ENCODE results near the gene MED16. TPM values are rescaled to one million over a fixed set of nuclear protein-coding genes. Genes with fewer than 3 reads are reported as not detected.

MED16 gene
- total and polyA plus RNA-seq, 2 of the 13 experiments (the other 11 are each of a cell fraction or from before 2014, with no cell fraction given) = 13.3 to 14.8 TPM

DNA sequence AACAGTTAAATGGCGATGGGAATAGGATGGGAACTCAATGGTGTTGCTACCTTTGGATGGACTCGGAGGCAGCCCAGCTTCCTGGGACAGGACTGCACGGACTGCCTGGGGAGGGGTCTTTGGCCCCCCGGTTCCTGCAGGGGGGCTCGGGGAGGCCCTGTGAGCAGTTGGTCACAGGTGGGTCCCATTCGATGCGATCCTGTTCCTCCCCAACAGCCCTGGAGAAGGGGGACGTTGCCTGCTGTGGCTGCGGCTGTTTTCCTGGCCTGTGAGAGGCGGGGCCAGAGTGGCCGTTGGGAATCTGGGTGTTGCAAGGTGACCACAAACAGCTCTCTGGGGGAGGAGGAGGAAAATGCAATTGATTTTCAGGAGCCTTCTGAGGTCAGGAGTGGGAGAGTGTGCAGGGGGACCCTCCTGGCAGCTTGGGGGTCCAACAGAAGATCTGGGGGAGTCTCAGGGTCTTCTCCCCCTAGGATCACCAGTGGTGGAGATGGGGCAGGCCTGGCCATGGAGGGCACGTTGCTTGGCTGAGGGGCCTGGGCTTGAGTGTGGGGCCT lies 69.3 kb downstream of the MED16 start:
- in situ Hi-C loops (cut with HindIII; ENCODE audit: extremely low pct_ligation_motif_present, low pct_unique_long_range_greater_than_20kb) = no loop called here
- CTCF ChIA-PET (ENCODE audit: low intra/inter-chr PET ratio, low total read pairs) = no interaction called here
- Histone ChIP-seq H3K27me3 (ENCODE audit: control insufficient read depth in 1 of 2, insufficient read depth in 2 of 2, low read length in 2 of 2) (peaks cover 4 to 30% of the 10 kb centered on the region in 2 experiments), H3K9me3 (ENCODE audit: low read length) (no peaks in the 10 kb centered on the region), H3K36me3 (replicated peaks in 1 of 2; ENCODE audit: control insufficient read depth in 1 of 2, insufficient read depth in 2 of 2, low read length in 2 of 2) (no peaks in the 10 kb centered on the region), H3K9ac (ENCODE audit: insufficient read depth, low read depth, low read length) (no peak overlapping the region), H4K20me1 (ENCODE audit: insufficient read depth, low read length) (no peaks in the 10 kb centered on the region), H3K4me3 (replicated peaks in 1 of 3; ENCODE audit: insufficient read depth in 1 of 3, low read depth in 2 of 3, low read length in 3 of 3) (peak overlapping the region in 2 of 3 experiments; percentile 52 to 73; a peak in 4 of 6 replicates), H3K79me2 (ENCODE audit: insufficient read depth, low read length) (no peaks in the 10 kb centered on the region), H3K4me2 (ENCODE audit: low read depth, low read length) (peak overlapping the region; percentile 95), H3K27ac (ENCODE audit: extremely low read length, insufficient read depth, low read length) (no peak overlapping the region), H2AFZ (ENCODE audit: low read length) (no peak overlapping the region), H3K4me1 (ENCODE audit: insufficient read depth, low read length) (peaks cover 8% of the 10 kb centered on the region)
- ATAC-seq = peak; percentile 62
- POLR2A ChIA-PET = interaction anchor here (0.9 kb wide), 1 partner anchor 40 kb away, joined by 3 read pairs; no protein-coding TSS in a partner anchor
- no peak for DNase-seq (ENCODE audit: low spot score)
- intact Hi-C loops (cut with micrococcal nuclease; ENCODE audit: unreplicated experiment) = no loop called here
- no TSS peak for BruUV-seq (replicated peaks)
- 13% methylated on average over 4 of the region's 12 CpGs for WGBS (ENCODE audit: low lambda C conversion rate)
- no peak for FAIRE-seq
- TF ChIP-seq, protein P1, sequence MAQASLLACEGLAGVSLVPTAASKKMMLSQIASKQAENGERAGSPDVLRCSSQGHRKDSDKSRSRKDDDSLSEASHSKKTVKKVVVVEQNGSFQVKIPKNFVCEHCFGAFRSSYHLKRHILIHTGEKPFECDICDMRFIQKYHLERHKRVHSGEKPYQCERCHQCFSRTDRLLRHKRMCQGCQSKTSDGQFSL (CRISPR knock-in tag; IDR thresholded peaks at IDR 0.05) = no peak
- 0 out of 2 replicates have a peak, but pooled peaks have one; percentile 13 for TF ChIP-seq SALL1 (CRISPR knock-in tag; IDR thresholded peaks at IDR 0.05)
- TF ChIP-seq, protein P2, sequence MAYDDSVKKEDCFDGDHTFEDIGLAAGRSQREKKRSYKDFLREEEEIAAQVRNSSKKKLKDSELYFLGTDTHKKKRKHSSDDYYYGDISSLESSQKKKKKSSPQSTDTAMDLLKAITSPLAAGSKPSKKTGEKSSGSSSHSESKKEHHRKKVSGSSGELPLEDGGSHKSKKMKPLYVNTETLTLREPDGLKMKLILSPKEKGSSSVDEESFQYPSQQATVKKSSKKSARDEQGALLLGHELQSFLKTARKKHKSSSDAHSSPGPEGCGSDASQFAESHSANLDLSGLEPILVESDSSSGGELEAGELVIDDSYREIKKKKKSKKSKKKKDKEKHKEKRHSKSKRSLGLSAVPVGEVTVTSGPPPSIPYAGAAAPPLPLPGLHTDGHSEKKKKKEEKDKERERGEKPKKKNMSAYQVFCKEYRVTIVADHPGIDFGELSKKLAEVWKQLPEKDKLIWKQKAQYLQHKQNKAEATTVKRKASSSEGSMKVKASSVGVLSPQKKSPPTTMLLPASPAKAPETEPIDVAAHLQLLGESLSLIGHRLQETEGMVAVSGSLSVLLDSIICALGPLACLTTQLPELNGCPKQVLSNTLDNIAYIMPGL (CRISPR knock-in tag; IDR thresholded peaks at IDR 0.05; ENCODE audit: borderline replicate concordance in 1 of 2, low read depth in 1 of 2) = no peak
- TF ChIP-seq, protein P3, sequence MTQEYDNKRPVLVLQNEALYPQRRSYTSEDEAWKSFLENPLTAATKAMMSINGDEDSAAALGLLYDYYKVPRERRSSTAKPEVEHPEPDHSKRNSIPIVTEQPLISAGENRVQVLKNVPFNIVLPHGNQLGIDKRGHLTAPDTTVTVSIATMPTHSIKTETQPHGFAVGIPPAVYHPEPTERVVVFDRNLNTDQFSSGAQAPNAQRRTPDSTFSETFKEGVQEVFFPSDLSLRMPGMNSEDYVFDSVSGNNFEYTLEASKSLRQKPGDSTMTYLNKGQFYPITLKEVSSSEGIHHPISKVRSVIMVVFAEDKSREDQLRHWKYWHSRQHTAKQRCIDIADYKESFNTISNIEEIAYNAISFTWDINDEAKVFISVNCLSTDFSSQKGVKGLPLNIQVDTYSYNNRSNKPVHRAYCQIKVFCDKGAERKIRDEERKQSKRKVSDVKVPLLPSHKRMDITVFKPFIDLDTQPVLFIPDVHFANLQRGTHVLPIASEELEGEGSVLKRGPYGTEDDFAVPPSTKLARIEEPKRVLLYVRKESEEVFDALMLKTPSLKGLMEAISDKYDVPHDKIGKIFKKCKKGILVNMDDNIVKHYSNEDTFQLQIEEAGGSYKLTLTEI (CRISPR knock-in tag; conservative IDR thresholded peaks at IDR 0.05) = no peak
- TF ChIP-seq, protein P4, sequence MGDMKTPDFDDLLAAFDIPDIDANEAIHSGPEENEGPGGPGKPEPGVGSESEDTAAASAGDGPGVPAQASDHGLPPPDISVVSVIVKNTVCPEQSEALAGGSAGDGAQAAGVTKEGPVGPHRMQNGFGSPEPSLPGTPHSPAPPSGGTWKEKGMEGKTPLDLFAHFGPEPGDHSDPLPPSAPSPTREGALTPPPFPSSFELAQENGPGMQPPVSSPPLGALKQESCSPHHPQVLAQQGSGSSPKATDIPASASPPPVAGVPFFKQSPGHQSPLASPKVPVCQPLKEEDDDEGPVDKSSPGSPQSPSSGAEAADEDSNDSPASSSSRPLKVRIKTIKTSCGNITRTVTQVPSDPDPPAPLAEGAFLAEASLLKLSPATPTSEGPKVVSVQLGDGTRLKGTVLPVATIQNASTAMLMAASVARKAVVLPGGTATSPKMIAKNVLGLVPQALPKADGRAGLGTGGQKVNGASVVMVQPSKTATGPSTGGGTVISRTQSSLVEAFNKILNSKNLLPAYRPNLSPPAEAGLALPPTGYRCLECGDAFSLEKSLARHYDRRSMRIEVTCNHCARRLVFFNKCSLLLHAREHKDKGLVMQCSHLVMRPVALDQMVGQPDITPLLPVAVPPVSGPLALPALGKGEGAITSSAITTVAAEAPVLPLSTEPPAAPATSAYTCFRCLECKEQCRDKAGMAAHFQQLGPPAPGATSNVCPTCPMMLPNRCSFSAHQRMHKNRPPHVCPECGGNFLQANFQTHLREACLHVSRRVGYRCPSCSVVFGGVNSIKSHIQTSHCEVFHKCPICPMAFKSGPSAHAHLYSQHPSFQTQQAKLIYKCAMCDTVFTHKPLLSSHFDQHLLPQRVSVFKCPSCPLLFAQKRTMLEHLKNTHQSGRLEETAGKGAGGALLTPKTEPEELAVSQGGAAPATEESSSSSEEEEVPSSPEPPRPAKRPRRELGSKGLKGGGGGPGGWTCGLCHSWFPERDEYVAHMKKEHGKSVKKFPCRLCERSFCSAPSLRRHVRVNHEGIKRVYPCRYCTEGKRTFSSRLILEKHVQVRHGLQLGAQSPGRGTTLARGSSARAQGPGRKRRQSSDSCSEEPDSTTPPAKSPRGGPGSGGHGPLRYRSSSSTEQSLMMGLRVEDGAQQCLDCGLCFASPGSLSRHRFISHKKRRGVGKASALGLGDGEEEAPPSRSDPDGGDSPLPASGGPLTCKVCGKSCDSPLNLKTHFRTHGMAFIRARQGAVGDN (CRISPR knock-in tag; IDR thresholded peaks at IDR 0.05) = peak; percentile 37; the same call in 1 of the 2 replicates
- no peak for TF ChIP-seq ZSCAN25 (CRISPR knock-in tag; IDR thresholded peaks at IDR 0.05)
- TF ChIP-seq EZH2 (conservative IDR thresholded peaks at IDR 0.05; ENCODE audit: low read depth, low read length) = 0 out of 2 replicates have a peak, but pooled peaks have one; percentile 14
- TF ChIP-seq CEBPB (IDR thresholded peaks at IDR 0.05; ENCODE audit: borderline replicate concordance, low read depth, low read length) = peak; percentile 24; the same call in 1 of the 2 replicates
- TF ChIP-seq, protein P5, sequence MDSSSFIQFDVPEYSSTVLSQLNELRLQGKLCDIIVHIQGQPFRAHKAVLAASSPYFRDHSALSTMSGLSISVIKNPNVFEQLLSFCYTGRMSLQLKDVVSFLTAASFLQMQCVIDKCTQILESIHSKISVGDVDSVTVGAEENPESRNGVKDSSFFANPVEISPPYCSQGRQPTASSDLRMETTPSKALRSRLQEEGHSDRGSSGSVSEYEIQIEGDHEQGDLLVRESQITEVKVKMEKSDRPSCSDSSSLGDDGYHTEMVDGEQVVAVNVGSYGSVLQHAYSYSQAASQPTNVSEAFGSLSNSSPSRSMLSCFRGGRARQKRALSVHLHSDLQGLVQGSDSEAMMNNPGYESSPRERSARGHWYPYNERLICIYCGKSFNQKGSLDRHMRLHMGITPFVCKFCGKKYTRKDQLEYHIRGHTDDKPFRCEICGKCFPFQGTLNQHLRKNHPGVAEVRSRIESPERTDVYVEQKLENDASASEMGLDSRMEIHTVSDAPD (CRISPR knock-in tag; IDR thresholded peaks at IDR 0.05) = no peak
- no peak for TF ChIP-seq HOXA9 (CRISPR knock-in tag; IDR thresholded peaks at IDR 0.05; ENCODE audit: borderline replicate concordance)
- no peak for TF ChIP-seq ZNF616 (CRISPR knock-in tag; IDR thresholded peaks at IDR 0.05; ENCODE audit: low read depth)
- TF ChIP-seq ZNF766 (CRISPR knock-in tag; IDR thresholded peaks at IDR 0.05; ENCODE audit: borderline replicate concordance) = no peak
